KMS-11 (cell line): Measurements from ENCODE around the gene MINK1.

Experiments
- H2AFZ ChIP-seq: fragments of 200-600 bp; sonication (generic); 2 replicates; pipeline ENCODE4 v1.6.1; 2016; ENCODE audit warnings: antibody characterized with exemption, mixed run types, low read depth
- H3K27ac ChIP-seq: fragments of 200-600 bp; sonication (generic); 2 replicates; pipeline ENCODE4 v1.6.1; 2016; ENCODE audit warnings: mild to moderate bottlenecking, mixed run types
- H3K27me3 ChIP-seq: fragments of 200-600 bp; sonication (generic); 2 replicates; pipeline ENCODE4 v1.6.1; 2017; ENCODE audit warnings: mild to moderate bottlenecking, low read depth, mixed run types, moderate library complexity; ENCODE audit not compliant: insufficient read depth
- H3K36me3 ChIP-seq: fragments of 200-600 bp; sonication (generic); 2 replicates; pipeline ENCODE4 v1.6.1; 2017; ENCODE audit warnings: mild to moderate bottlenecking, mixed run types; ENCODE audit not compliant: insufficient read depth
- H3K4me1 ChIP-seq: fragments of 200-600 bp; sonication (generic); 2 replicates; pipeline ENCODE4 v1.6.1; 2016; ENCODE audit warnings: mild to moderate bottlenecking, low read depth, mixed run types; ENCODE audit not compliant: poor library complexity, severe bottlenecking
- H3K4me2 ChIP-seq: fragments of 200-600 bp; sonication (generic); 2 replicates; pipeline ENCODE4 v1.7.0; 2016; ENCODE audit warnings: mild to moderate bottlenecking, mixed run types
- H3K4me3 ChIP-seq: fragments of 200-600 bp; sonication (generic); IDR thresholded peaks from 2 replicates; pipeline ENCODE4 v1.6.1; 2017; ENCODE audit warnings: low read depth, low read length, mixed read lengths; ENCODE audit not compliant: insufficient read depth
- H3K79me2 ChIP-seq: fragments of 200-600 bp; sonication (generic); 2 replicates; pipeline ENCODE4 v1.6.1; 2016; ENCODE audit warnings: low read depth, mixed run types; ENCODE audit not compliant: insufficient read depth
- H3K9ac ChIP-seq: fragments of 200-600 bp; sonication (generic); 2 replicates; pipeline ENCODE4 v1.6.1; 2016; ENCODE audit warnings: mild to moderate bottlenecking, mixed run types
- H4K20me1 ChIP-seq: fragments of 200-600 bp; sonication (generic); 2 replicates; pipeline ENCODE4 v1.6.1; 2016; ENCODE audit warnings: mild to moderate bottlenecking, mixed run types; ENCODE audit not compliant: insufficient read depth
- CTCF ChIP-seq: fragments of 200-600 bp; sonication (generic); conservative IDR thresholded peaks from 2 replicates; pipeline ENCODE4 v1.6.1; 2017; ENCODE audit warnings: low read depth, mild to moderate bottlenecking, antibody characterized with exemption, low read length, moderate library complexity, mixed read lengths

The MINK1 gene

DNA sequence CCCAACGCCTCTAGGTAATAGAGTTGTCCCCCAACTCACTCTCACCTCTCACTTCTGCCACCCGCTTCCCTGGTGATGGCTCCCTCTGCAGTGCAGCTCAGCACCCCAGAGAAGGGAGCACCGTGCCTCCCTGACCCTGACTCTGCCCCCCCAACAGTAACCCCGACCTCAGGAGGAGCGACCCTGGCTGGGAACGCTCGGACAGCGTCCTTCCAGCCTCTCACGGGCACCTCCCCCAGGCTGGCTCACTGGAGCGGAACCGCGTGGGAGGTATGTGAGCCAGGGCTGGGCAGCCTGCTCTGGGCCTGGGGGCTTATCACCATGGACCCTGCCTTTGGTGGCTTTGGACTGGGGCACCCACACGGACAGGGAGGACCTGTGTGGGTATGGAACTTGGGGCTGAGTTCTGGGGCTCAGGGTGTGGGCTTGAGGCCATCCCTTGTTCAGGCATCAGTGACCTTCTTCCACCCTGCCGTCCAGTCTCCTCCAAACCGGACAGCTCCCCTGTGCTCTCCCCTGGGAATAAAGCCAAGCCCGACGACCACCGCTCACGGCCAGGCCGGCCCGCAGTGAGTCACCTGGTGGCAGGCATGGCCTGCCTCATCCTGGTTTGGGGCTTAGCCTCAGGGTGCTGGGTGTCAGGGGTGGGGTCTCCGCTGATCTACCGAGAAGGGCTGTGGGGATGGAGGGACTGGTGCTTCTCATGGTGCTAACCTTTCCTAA lies 59.5 kb downstream of the MINK1 start:
- H3K4me3 ChIP-seq, result no peak overlapping the region
- no peak overlapping the region for H3K9ac ChIP-seq
- H3K36me3 ChIP-seq, result no peaks in the 10 kb centered on the region
- H3K27ac ChIP-seq, result no peak overlapping the region
- TF ChIP-seq CTCF, result no peak
- no peaks in the 10 kb centered on the region for H3K4me1 ChIP-seq
- no peaks in the 10 kb centered on the region for H3K79me2 ChIP-seq
- no peak overlapping the region for H2AFZ ChIP-seq
- no peak overlapping the region for H3K4me2 ChIP-seq
- no peaks in the 10 kb centered on the region for H4K20me1 ChIP-seq
- H3K27me3 ChIP-seq, result no peaks in the 10 kb centered on the region

DNA sequence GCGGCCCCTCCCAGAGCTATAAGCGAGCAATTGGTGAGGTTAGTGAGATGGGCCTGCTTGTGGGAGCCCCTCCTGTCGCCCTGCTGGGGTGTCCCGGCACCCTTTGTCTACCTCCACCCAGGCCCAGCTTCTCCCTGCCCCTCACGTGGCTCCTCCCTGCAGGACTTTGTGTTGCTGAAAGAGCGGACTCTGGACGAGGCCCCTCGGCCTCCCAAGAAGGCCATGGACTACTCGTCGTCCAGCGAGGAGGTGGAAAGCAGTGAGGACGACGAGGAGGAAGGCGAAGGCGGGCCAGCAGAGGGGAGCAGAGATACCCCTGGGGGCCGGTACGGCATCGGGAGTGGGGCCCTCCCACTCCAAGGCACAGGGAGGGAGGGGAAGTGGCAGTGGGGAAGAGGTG lies 60.1 kb downstream of the MINK1 start:
- Histone ChIP-seq H3K9ac (no peak overlapping the region), H3K4me1 (no peaks in the 10 kb centered on the region), H3K36me3 (no peaks in the 10 kb centered on the region), H4K20me1 (no peaks in the 10 kb centered on the region), H2AFZ (no peak overlapping the region), H3K79me2 (no peaks in the 10 kb centered on the region), H3K4me2 (no peak overlapping the region), H3K27me3 (no peaks in the 10 kb centered on the region), H3K27ac (no peak overlapping the region), H3K4me3 (no peak overlapping the region)
- no peak for TF ChIP-seq CTCF

GRCh38 chr17:4893721-4894560 lies 60.8 kb downstream of the MINK1 start:
- no peaks in the 10 kb centered on the region for H3K36me3 ChIP-seq
- no peak overlapping the region for H3K27ac ChIP-seq
- H2AFZ ChIP-seq, result no peak overlapping the region
- H3K4me3 ChIP-seq, result no peak overlapping the region
- H3K4me1 ChIP-seq, result no peaks in the 10 kb centered on the region
- no peak for TF ChIP-seq CTCF
- H3K4me2 ChIP-seq, result no peak overlapping the region
- H3K79me2 ChIP-seq, result no peaks in the 10 kb centered on the region
- H3K27me3 ChIP-seq, result no peaks in the 10 kb centered on the region
- H4K20me1 ChIP-seq, result no peaks in the 10 kb centered on the region
- H3K9ac ChIP-seq, result no peak overlapping the region

DNA sequence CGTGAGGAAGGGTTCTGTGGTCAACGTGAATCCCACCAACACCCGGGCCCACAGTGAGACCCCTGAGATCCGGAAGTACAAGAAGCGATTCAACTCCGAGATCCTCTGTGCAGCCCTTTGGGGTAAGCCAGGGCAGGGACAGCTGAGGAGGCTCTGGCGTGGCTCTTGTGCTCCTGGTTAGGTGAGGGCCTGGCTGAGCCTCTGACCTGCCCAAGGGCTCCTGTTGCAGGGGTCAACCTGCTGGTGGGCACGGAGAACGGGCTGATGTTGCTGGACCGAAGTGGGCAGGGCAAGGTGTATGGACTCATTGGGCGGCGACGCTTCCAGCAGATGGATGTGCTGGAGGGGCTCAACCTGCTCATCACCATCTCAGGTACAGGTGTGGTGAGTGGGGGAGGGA lies 62.0 kb downstream of the MINK1 start:
- Histone ChIP-seq H3K36me3 (no peaks in the 10 kb centered on the region), H4K20me1 (no peaks in the 10 kb centered on the region), H3K4me2 (no peak overlapping the region), H3K27me3 (no peaks in the 10 kb centered on the region), H3K9ac (no peak overlapping the region), H3K79me2 (no peaks in the 10 kb centered on the region), H3K4me3 (no peak overlapping the region), H3K27ac (no peak overlapping the region), H3K4me1 (no peaks in the 10 kb centered on the region), H2AFZ (no peak overlapping the region)
- TF ChIP-seq CTCF, result no peak
